Activated CD4-positive, alpha-beta T cell treated with anti-CD3 and anti-CD28 coated beads, Interleukin-2, amount 10 ng/mL, durations not matched to agents 24 days and 14 days (primary cell): ENCODE results near the gene TMPRSS11D. TPM values are rescaled to one million over a fixed set of nuclear protein-coding genes. Genes with fewer than 3 reads are reported as not detected.

Source experiments
- DNase-seq: peaks from one replicate; pipeline ENCODE4 v3.0.0; 2022
- H3K27ac Mint-ChIP-seq: one replicate; pipeline ENCODE4 v1.8.0; 2022; ENCODE audit warnings: mild to moderate bottlenecking, mixed read lengths
- H3K27me3 Mint-ChIP-seq: one replicate; pipeline ENCODE4 v1.8.0; 2022; ENCODE audit warnings: mixed read lengths
- H3K36me3 Mint-ChIP-seq: one replicate; pipeline ENCODE4 v1.8.0; 2022; ENCODE audit warnings: low read depth, mild to moderate bottlenecking, mixed read lengths
- H3K4me1 Mint-ChIP-seq: one replicate; pipeline ENCODE4 v1.8.0; 2021; ENCODE audit warnings: mixed read lengths
- H3K4me3 Mint-ChIP-seq: one replicate; pipeline ENCODE4 v1.8.0; 2022; ENCODE audit warnings: mild to moderate bottlenecking, moderate library complexity, mixed read lengths
- H3K9me3 Mint-ChIP-seq: one replicate; pipeline ENCODE4 v1.8.0; 2021; ENCODE audit warnings: mixed read lengths
- intact Hi-C: fragments of 100-400 bp; cut with micrococcal nuclease; formaldehyde crosslinking; loops from one replicate; pipeline ENCODE4 v1.15.1; 2023
- total RNA-seq: library from RNA; stranded (reverse); gene quantifications from 2 replicates; pipeline ENCODE4 v1.2.3, GENCODE V29; 2022

The TMPRSS11D gene
- total RNA-seq, 1 donor from 2014 or later: not detected

DNA sequence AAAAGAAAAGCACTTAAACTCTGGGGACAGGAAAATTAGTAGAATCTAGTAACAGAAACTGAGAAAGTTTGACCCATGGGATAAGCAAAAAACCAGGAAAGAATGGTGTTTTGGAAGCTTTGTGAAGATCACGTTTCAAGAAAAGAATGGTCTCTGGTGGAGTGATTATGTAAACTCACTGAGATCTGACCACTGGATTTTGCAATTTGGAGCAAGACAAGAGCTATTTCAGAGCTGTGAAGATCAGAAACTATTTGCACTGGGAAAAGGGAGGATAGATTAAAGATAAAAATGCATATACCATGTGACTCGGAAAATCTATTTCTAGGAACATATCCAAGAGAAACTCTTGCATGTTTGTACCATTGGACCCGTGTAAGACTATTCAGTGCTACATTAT lies 4.3 kb downstream of the TMPRSS11D start:
- no peak for DNase-seq
- no peaks in the 10 kb centered on the region for H3K9me3 Mint-ChIP-seq
- intact Hi-C loops: no loop called here
- H3K4me1 Mint-ChIP-seq: no peaks in the 10 kb centered on the region
- no peaks in the 10 kb centered on the region for H3K36me3 Mint-ChIP-seq
- H3K27me3 Mint-ChIP-seq: peaks cover 2% of the 10 kb centered on the region
- no peak overlapping the region for H3K4me3 Mint-ChIP-seq
- no peak overlapping the region for H3K27ac Mint-ChIP-seq

DNA sequence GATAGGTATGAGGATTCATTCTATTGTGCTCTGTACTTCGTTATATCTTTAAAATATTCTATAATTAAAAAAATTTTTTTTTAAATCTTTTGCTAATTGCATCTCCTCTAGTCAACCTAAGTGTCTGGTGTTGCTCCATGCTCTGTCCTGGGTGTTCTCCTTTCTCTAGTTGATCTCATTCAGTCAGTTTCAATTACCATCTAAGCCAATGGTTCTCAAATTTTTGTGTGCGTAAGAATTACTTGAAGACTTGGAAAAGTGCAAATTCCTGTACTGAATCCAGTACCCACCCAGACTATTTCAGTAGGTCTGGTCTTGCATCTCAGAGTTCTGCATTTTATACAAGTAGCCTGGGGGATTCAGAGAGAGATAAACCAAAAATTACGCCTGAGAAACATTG lies 6.7 kb downstream of the TMPRSS11D start:
- Mint-ChIP-seq H3K9me3 (no peaks in the 10 kb centered on the region), H3K36me3 (no peaks in the 10 kb centered on the region), H3K4me3 (no peak overlapping the region), H3K27ac (no peak overlapping the region), H3K4me1 (no peaks in the 10 kb centered on the region), H3K27me3 (peaks cover 2% of the 10 kb centered on the region)
- intact Hi-C loops: no loop called here
- DNase-seq: no peak

DNA sequence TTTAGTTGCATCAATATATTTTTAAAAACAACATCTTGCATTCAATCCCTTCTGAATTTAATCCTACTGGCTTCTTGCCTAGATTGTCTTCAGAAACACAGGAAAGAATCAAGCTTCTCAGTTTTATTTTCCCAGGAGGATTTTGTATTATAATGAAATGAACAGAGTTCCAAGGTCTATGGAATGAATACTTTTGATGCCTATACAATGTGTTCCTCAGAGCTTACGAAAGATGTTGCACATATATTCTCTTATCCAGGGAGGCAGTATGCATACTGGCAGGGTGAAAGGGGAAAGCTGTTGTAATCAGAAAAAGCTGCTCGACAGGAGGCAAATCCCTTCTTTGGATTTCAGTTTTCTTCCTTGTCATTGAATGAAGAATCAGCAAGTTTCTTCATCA lies 8.8 kb downstream of the TMPRSS11D start:
- H3K27me3 Mint-ChIP-seq: peaks cover 2% of the 10 kb centered on the region

DNA sequence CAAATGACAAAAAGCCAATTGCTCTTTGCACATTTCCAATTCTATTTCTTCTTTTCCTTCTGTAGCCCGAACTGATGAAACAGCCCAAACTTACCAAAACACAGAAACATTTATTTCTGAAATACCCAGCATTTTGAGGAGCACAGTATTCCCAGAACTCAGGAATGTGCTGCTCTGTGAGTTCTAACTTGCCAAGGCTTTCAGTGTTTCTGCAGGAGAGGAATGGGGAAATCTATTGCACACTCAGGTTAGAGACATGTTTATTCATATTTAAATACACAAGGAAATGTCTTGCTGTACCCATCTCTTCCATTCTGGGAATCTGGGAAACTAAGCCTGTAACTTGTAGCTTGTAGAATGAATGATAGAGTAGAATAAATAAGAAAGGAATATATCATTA lies 10.7 kb downstream of the TMPRSS11D start:
- Mint-ChIP-seq H3K36me3 (no peaks in the 10 kb centered on the region), H3K9me3 (no peaks in the 10 kb centered on the region), H3K27ac (no peak overlapping the region), H3K4me1 (no peaks in the 10 kb centered on the region), H3K4me3 (no peak overlapping the region), H3K27me3 (peaks cover 4% of the 10 kb centered on the region)
- DNase-seq: no peak
- intact Hi-C loops: no loop called here

More for the DNA sequence above, 8.8 kb downstream of the TMPRSS11D start:
- no peak overlapping the region for H3K4me3 Mint-ChIP-seq
- H3K4me1 Mint-ChIP-seq: no peaks in the 10 kb centered on the region
- no peaks in the 10 kb centered on the region for H3K9me3 Mint-ChIP-seq
- intact Hi-C loops: no loop called here
- H3K27ac Mint-ChIP-seq: no peak overlapping the region
- H3K36me3 Mint-ChIP-seq: no peaks in the 10 kb centered on the region
- DNase-seq: no peak

DNA sequence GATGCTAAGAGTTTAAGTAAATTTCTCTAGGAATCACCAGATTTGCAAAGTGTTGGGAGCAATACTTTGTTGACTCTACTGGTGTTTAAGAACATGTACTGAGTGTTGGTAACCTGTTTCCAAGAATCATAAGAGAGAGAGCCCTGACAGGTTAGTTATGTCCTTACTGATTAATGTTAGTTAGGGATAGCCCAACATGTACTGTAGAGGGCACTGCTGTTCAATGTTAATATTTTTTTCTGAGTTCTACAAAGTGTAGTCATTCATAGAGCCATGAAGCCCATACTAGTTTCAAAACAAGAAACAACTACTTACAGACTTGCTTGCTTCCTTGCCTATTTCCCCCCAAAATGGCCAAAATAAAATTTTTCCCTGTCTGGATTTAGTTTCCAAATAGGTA lies 11.9 kb downstream of the TMPRSS11D start:
- H3K27ac Mint-ChIP-seq: no peak overlapping the region
- H3K9me3 Mint-ChIP-seq: no peaks in the 10 kb centered on the region
- intact Hi-C loops: no loop called here
- no peaks in the 10 kb centered on the region for H3K4me1 Mint-ChIP-seq
- H3K27me3 Mint-ChIP-seq: peaks cover 4% of the 10 kb centered on the region
- DNase-seq: no peak
- H3K4me3 Mint-ChIP-seq: no peak overlapping the region
- H3K36me3 Mint-ChIP-seq: no peaks in the 10 kb centered on the region

DNA sequence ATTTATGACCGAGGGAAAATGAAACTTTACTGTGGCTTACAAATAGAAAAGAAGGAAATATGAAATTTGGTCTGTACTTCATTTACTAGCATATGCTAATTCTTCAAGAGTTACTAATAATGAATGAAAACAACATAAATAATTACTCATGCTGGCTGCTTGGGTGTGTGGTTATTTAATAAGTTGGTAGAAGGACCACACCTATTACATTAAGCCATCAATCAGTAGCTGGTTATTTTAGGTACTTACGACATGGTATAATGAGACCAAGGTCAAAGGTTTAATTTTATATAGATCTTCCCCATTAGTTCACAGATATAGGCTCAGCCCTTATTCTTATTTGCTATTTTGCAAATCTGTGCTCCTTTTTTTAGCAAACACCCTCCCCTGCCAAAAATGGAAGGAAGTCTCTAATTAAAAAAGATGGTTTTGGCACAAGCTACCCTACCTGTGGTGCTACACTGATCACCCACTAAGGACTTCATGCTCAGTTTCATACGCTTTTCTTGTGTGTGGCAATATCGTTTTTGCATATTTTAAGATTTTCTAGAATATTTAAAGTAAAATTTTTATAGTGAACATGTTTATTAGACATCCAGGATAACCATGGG lies 14.1 kb downstream of the TMPRSS11D start:
- Mint-ChIP-seq H3K9me3 (no peaks in the 10 kb centered on the region), H3K4me1 (no peaks in the 10 kb centered on the region), H3K27me3 (peaks cover 7% of the 10 kb centered on the region), H3K27ac (no peak overlapping the region), H3K36me3 (no peaks in the 10 kb centered on the region), H3K4me3 (no peak overlapping the region)
- DNase-seq: no peak
- intact Hi-C loops: no loop called here

DNA sequence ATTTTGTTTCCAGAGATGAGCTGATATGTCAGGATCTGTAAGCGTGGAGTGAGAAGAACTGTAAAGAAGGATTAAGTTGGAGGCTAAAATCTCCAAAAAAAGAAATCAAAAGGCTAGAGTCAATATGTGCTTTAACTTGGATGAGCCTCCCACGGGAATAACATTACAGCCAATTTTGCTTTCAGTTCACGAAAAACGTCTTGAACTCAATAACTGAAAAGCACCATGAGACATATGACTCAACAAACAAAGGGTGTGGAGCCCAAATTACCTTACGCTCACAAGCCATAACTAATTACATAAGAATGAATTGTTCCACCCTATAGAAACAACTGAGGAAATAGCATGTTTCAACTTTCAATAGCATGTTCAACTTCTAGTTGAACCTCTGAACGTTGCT lies 22.3 kb downstream of the TMPRSS11D start:
- H3K27me3 Mint-ChIP-seq: peaks cover 6% of the 10 kb centered on the region
- H3K4me1 Mint-ChIP-seq: no peaks in the 10 kb centered on the region
- intact Hi-C loops: no loop called here
- no peak overlapping the region for H3K4me3 Mint-ChIP-seq
- no peaks in the 10 kb centered on the region for H3K36me3 Mint-ChIP-seq
- H3K27ac Mint-ChIP-seq: no peak overlapping the region
- H3K9me3 Mint-ChIP-seq: no peaks in the 10 kb centered on the region
- DNase-seq: no peak

DNA sequence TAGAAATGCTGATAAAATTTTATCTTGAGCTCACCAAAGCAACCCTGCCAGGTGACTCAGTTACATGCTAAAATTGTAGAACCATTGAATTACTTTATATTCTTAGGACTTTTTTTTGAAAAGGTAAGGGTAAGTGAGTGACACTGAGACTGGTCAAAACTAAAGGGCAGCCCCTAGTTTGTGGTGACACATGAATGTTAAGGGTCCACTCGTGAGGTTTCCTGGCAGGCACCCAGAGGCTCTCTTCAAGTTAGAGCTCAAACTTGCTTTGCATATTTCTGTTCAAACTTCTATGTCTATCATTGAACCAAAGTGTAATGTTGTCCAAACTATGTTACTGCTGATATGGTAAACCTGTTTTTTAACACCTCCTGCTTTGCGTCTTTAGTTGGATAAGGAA lies 30.5 kb downstream of the TMPRSS11D start:
- no peaks in the 10 kb centered on the region for H3K36me3 Mint-ChIP-seq
- intact Hi-C loops: no loop called here
- H3K4me1 Mint-ChIP-seq: no peaks in the 10 kb centered on the region
- no peak for DNase-seq
- no peak overlapping the region for H3K27ac Mint-ChIP-seq
- peaks cover 3% of the 10 kb centered on the region for H3K9me3 Mint-ChIP-seq
- H3K4me3 Mint-ChIP-seq: no peak overlapping the region
- H3K27me3 Mint-ChIP-seq: peaks cover 3% of the 10 kb centered on the region

DNA sequence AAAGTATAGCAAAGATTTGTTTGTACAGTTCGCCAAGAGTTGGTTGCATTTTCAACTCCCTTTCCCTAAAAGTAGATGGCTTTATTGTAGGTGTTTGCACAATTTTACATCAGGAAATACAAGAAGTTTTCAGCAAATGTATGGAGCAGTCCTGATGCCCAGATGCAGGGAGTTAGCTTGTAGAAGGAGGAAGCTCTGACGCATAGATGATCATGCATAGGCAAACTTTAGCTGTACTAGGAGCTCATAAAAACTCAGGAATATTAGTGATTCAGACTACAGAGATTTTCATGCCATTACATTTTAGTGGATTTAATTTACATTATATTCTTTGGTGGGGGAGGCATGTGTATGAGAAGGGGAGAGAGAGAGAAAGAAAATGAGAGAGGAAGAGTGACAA lies 62.9 kb downstream of the TMPRSS11D start:
- H3K4me1 Mint-ChIP-seq: no peaks in the 10 kb centered on the region
- H3K4me3 Mint-ChIP-seq: no peak overlapping the region
- H3K36me3 Mint-ChIP-seq: no peaks in the 10 kb centered on the region
- H3K27me3 Mint-ChIP-seq: no peaks in the 10 kb centered on the region
- intact Hi-C loops: no loop called here
- H3K9me3 Mint-ChIP-seq: peaks cover 10% of the 10 kb centered on the region
- H3K27ac Mint-ChIP-seq: no peak overlapping the region
- no peak for DNase-seq

DNA sequence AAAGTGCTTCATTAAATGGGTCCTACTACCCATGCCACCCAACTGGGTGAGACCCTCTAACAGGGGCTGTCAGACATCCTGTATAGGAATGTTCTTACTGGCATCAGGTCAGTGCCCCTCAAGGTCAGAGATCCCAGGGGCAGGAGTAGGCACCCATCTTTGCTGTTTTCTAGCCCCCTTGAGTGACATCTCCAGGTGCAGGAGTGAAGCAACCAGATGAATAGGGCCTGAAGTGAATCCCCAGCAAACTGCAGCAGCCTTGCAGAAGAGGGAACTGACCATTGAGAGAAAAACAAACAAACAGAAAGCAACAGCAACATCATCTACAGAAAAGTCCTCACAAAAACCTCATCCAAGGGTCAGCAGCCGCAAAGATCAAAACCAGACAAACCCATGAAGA lies 73.8 kb downstream of the TMPRSS11D start:
- H3K4me1 Mint-ChIP-seq: no peaks in the 10 kb centered on the region
- H3K27me3 Mint-ChIP-seq: no peaks in the 10 kb centered on the region
- intact Hi-C loops: no loop called here
- peaks cover 21% of the 10 kb centered on the region for H3K9me3 Mint-ChIP-seq
- H3K36me3 Mint-ChIP-seq: no peaks in the 10 kb centered on the region
- no peak for DNase-seq
- no peak overlapping the region for H3K27ac Mint-ChIP-seq
- H3K4me3 Mint-ChIP-seq: no peak overlapping the region

DNA sequence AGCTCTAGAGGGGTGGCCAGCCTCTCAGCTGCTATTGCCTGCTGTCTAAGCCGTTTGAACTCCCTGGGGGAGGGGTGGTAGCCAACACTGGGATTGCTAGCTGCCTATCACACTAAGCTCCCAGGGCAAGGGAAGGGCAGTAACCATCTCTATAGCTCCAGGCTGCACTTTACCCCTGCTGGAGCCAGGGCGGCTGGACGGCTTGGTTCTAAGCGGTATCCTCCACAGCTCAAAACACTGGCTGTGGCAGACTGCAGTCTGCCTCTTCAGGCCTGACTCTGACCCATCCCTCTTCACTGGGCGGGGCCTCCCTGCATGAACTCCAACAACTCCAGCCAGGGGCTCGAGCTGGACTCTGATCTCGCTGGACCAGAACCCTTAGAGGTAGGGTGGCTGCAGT lies 74.3 kb downstream of the TMPRSS11D start:
- Mint-ChIP-seq H3K4me3 (no peak overlapping the region), H3K27ac (no peak overlapping the region)
- intact Hi-C loops: no loop called here

DNA sequence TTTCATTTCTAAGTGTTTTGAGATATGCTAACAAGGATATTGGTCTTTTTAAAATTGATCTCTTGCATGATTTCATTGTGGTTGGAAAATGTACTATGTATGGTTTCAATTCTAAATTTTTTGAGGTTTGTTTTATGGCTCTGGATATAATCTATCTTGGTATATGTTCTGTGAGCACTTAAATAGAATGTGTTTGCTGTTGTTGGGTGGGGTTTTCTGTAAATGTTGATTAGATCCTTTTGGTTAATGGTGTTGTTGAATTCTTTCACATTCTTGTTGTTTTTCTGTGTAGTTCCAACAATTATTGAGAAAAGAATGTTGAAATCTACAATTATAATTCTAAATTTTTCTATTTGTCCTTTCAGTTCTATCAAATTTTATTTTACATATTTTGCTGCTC lies 87.0 kb downstream of the TMPRSS11D start:
- peaks cover 5% of the 10 kb centered on the region for H3K4me1 Mint-ChIP-seq
- no peak for DNase-seq
- H3K36me3 Mint-ChIP-seq: no peaks in the 10 kb centered on the region
- H3K4me3 Mint-ChIP-seq: no peak overlapping the region
- H3K27ac Mint-ChIP-seq: no peak overlapping the region
- intact Hi-C loops: no loop called here
- no peaks in the 10 kb centered on the region for H3K9me3 Mint-ChIP-seq
- H3K27me3 Mint-ChIP-seq: no peaks in the 10 kb centered on the region

More for the DNA sequence above, 74.3 kb downstream of the TMPRSS11D start:
- no peaks in the 10 kb centered on the region for H3K36me3 Mint-ChIP-seq
- no peaks in the 10 kb centered on the region for H3K4me1 Mint-ChIP-seq
- DNase-seq: no peak
- H3K27me3 Mint-ChIP-seq: no peaks in the 10 kb centered on the region
- peaks cover 21% of the 10 kb centered on the region for H3K9me3 Mint-ChIP-seq

DNA sequence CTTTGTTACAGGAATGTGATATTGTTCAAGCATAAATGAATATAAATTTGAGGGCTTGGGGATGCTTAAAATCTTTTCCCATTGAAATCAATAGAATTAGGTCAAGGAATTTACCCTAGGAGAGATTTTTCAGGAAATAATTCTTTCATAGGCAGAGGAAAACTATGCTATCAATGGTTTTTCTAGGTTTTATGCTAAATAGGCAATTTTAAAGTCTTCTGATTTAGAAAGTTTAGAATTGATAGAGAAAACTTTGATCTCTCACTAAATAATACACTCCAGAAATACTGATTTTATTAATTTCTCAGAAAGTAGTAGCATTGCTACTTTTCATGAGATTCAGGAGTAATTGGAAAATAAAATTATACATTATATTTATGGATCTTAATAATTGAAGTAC lies 93.1 kb downstream of the TMPRSS11D start:
- Mint-ChIP-seq H3K9me3 (no peaks in the 10 kb centered on the region), H3K27ac (no peak overlapping the region), H3K4me1 (no peaks in the 10 kb centered on the region), H3K27me3 (no peaks in the 10 kb centered on the region), H3K4me3 (no peak overlapping the region), H3K36me3 (no peaks in the 10 kb centered on the region)
- no peak for DNase-seq
- intact Hi-C loops: no loop called here

DNA sequence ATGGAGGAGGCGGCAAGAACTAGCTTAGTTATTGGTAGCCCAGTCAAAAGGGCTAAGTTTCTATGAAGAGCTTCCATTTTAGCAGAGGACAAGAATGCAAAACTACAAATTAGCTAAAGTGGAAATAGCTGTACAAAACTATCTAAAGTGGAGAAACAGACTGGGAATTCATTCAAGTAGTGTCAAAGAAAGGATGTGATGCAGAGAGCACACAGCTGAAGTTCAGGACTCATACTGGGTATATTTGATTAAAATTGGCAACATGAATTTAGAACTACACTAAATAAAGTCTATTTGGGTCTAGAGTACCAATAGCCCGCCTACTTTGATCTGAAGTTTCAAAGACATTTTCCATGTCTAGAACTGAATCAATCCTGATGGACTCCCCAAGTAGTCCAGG lies 96.5 kb downstream of the TMPRSS11D start:
- Mint-ChIP-seq H3K36me3 (no peaks in the 10 kb centered on the region), H3K9me3 (no peaks in the 10 kb centered on the region), H3K4me3 (no peak overlapping the region), H3K27ac (no peak overlapping the region), H3K4me1 (no peaks in the 10 kb centered on the region), H3K27me3 (no peaks in the 10 kb centered on the region)
- DNase-seq: no peak
- intact Hi-C loops: no loop called here

DNA sequence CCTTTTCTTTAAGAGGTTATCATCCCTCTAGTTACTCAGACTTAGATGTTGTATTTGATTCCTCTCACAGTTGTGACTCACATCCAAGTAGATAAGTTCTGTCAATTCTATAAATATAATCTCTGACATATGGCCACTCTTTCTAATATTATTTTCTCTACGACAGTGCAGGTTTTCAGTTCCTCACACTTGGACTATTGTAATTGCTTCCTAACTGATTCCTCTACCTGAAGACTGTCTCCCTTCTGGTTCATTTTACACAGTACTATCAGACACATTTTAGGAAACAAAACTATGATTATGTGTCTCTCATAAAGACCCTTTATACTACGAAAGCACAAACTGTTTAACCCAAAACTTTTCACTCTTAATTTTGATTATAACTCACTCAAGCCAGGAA lies 98.3 kb downstream of the TMPRSS11D start:
- no peak overlapping the region for H3K27ac Mint-ChIP-seq
- no peak for DNase-seq
- H3K9me3 Mint-ChIP-seq: no peaks in the 10 kb centered on the region
- no peaks in the 10 kb centered on the region for H3K27me3 Mint-ChIP-seq
- H3K4me3 Mint-ChIP-seq: no peak overlapping the region
- H3K36me3 Mint-ChIP-seq: no peaks in the 10 kb centered on the region
- intact Hi-C loops: no loop called here
- no peaks in the 10 kb centered on the region for H3K4me1 Mint-ChIP-seq
